ENCODE results near the gene SACS.
"Not testable (repeated sequence)": the region's sequence is repeated elsewhere in the genome, so short reads cannot be mapped to it uniquely, and the experiment has no call there.

SACS gene

DNA sequence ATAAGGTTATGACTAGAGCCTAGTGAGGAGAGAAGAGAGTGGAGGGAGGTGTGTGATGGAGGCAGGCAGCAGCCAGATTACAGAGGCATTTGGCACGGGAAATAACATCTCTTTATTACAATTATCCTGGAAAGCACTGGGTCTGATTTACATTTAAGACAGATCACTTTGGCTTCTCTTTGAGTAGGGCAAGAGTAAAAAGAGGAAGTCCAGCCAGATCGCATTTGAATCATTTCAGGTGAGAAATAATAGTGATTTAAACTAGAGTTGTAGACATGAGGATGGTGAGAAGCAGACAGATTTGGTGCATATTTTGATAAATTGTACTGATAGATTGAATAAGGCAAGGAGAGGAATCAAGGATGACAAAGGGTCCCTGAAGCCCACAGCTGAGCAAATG, 9.6 kb upstream of the SACS start:
- no peaks in the 10 kb centered on the region for H3K9me3 ChIP-seq (ENCODE audit: severe bottlenecking)
- no peak overlapping the region for H3K27ac ChIP-seq
- H3K36me3 ChIP-seq: no peaks in the 10 kb centered on the region
- H3K27me3 ChIP-seq (ENCODE audit: insufficient read depth, low read depth, severe bottlenecking): no peaks in the 10 kb centered on the region
- no peak overlapping the region for H3K4me3 ChIP-seq (ENCODE audit: low read depth, low read length)
- TF ChIP-seq, protein P1, sequence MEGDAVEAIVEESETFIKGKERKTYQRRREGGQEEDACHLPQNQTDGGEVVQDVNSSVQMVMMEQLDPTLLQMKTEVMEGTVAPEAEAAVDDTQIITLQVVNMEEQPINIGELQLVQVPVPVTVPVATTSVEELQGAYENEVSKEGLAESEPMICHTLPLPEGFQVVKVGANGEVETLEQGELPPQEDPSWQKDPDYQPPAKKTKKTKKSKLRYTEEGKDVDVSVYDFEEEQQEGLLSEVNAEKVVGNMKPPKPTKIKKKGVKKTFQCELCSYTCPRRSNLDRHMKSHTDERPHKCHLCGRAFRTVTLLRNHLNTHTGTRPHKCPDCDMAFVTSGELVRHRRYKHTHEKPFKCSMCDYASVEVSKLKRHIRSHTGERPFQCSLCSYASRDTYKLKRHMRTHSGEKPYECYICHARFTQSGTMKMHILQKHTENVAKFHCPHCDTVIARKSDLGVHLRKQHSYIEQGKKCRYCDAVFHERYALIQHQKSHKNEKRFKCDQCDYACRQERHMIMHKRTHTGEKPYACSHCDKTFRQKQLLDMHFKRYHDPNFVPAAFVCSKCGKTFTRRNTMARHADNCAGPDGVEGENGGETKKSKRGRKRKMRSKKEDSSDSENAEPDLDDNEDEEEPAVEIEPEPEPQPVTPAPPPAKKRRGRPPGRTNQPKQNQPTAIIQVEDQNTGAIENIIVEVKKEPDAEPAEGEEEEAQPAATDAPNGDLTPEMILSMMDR (IDR thresholded peaks at IDR 0.05; ENCODE audit: low read depth, low read length): no peak
- no peak for DNase-seq

DNA sequence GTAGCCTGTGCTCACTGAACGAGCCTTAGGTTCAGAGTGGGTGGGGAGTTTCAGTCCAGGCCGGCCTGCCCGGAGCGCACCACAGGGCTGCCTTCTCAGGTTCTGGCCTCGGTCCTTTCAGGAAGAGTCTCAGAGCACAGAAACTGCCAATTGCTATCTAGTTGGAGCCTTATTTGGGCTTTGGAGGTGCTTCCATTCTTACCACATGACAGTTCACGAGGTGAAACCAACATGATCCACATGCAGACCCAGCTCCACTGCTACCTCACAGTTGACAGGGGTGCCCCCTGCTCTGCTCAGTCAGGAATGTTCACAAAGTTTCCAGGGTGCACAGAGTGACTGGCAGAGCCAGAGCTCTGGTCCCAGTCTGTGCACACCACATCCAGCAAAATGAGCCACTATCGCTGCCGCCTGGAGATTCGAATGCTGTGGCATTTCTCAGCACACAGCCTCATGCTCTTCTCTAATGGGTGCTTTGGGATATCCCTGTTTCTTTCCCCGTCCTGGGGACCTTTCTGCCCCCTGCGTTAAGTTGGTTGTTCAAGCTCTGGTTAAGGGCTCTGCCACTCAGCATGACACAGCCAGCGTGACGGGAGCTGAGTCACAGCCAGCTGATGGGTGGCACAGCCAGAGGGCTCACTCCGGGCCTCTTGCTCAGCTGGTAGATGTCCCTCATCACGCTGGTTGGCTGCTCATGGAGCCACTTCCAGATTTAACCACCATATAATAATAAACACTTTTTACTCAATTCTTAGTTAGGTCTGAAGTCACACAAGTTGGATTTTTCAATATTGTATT, 7.5 kb upstream of the SACS start:
- H3K9me3 ChIP-seq (ENCODE audit: severe bottlenecking): no peaks in the 10 kb centered on the region
- TF ChIP-seq, protein P1 (IDR thresholded peaks at IDR 0.05; ENCODE audit: low read depth, low read length): no peak
- no peak overlapping the region for H3K4me3 ChIP-seq (ENCODE audit: low read depth, low read length)
- H3K27ac ChIP-seq: no peak overlapping the region
- H3K36me3 ChIP-seq: no peaks in the 10 kb centered on the region
- H3K27me3 ChIP-seq (ENCODE audit: insufficient read depth, low read depth, severe bottlenecking): no peaks in the 10 kb centered on the region
- DNase-seq: no peak

DNA sequence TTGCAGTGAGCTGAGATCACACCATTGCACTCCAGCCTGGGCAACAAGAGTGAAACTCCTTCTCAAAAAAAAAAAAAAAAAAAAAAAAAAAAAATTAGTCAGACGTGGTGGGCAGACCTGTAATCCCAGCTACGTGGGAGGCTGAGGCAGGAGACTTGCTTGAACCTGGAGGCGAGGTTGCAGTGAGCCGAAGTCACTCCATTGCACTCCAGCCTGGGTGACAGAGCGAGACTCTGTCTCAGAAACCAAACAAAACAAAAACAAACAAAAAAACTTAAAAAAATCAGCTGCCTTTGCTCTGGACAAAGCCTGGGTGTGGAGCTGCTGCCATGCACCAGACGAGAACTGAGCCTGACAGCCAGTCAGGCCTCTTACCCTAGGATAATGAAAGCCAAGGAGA, 6.8 kb upstream of the SACS start:
- not testable (repeated sequence) for H3K4me3 ChIP-seq (ENCODE audit: low read depth, low read length); H3K27me3 ChIP-seq (ENCODE audit: insufficient read depth, low read depth, severe bottlenecking); H3K9me3 ChIP-seq (ENCODE audit: severe bottlenecking); H3K36me3 ChIP-seq; DNase-seq; H3K27ac ChIP-seq

DNA sequence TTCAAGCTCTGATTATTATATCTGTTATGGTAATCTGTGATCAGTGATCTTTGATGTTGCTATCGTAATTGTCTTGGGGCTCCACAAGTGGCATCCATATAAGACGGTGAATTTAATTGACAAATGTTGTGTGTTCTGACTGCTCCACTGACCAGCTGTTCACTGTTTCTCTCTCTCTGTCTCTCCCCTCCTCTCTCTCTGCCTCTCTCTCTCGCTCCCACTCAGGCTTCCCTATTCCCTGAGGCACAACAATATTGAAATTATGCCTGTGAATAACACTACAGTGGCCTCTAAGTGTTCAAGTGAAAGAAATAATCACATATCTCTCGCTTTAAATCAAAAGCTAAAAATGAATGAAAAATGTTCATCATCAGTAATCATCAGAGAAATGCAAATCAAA, 4.4 kb upstream of the SACS start:
- TF ChIP-seq, protein P1 (IDR thresholded peaks at IDR 0.05; ENCODE audit: low read depth, low read length): no peak
- H3K4me3 ChIP-seq (ENCODE audit: low read depth, low read length): no peak overlapping the region
- H3K36me3 ChIP-seq: no peaks in the 10 kb centered on the region
- H3K27me3 ChIP-seq (ENCODE audit: insufficient read depth, low read depth, severe bottlenecking): no peaks in the 10 kb centered on the region
- no peak overlapping the region for H3K27ac ChIP-seq
- no peak for DNase-seq
- H3K9me3 ChIP-seq (ENCODE audit: severe bottlenecking): no peaks in the 10 kb centered on the region

DNA sequence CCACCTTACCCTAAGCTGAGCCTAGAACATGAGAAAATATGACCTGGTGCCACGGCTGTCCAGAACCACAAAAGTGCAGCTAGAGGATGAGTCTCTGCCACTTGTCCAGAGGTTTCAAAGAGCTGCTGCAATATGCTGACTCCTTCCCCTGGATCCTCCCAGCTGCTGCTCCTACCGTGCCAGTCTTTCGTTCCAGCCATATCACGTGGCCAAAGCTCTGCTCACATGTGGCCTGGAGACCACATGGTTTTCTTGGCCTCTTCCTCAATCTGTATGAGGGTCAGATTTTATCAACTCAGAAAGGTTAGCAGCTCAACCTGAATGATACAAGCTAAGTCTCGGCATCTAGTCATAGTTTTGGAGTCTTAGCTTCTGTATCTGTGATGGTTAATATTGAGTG, 3.2 kb upstream of the SACS start:
- TF ChIP-seq, protein P1 (IDR thresholded peaks at IDR 0.05; ENCODE audit: low read depth, low read length): no peak
- Histone ChIP-seq H3K9me3 (ENCODE audit: severe bottlenecking) (no peaks in the 10 kb centered on the region), H3K27me3 (ENCODE audit: insufficient read depth, low read depth, severe bottlenecking) (no peaks in the 10 kb centered on the region), H3K4me3 (ENCODE audit: low read depth, low read length) (no peak overlapping the region), H3K36me3 (peaks cover 5% of the 10 kb centered on the region; the same call in 1 of the 2 replicates), H3K27ac (no peak overlapping the region)
- no peak for DNase-seq

DNA sequence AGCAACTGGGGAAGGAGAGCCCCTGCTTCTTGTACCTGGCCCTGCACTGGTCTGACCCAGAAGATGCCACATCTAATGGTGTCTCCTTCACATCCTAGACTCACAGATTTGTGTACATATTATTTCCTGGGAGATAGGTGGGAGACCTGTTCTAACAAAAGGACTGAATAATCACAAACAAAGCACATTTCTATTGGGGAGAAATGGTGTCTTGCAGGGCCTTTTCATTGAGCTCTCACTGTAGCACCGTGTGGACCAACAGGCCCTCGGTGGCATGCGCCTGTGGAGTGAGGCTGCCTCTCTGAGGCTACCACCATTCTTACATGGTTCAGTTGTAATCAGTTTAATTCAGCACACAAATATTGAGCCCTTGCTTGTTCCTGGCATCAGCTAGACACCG, 989 bp upstream of the SACS start:
- Histone ChIP-seq H3K27ac (no peak overlapping the region), H3K4me3 (ENCODE audit: low read depth, low read length) (no peak overlapping the region), H3K9me3 (ENCODE audit: severe bottlenecking) (no peaks in the 10 kb centered on the region), H3K36me3 (peaks cover 16% of the 10 kb centered on the region), H3K27me3 (ENCODE audit: insufficient read depth, low read depth, severe bottlenecking) (no peaks in the 10 kb centered on the region)
- TF ChIP-seq, protein P1 (IDR thresholded peaks at IDR 0.05; ENCODE audit: low read depth, low read length): no peak
- no peak for DNase-seq
